HCT116 (cell line): Measurements from ENCODE around the gene TFDP1. TPM values are rescaled to one million over a fixed set of nuclear protein-coding genes. Genes with fewer than 3 reads are reported as not detected.

Source experiments
- ATAC-seq: fragments of 200-7000 bp; cut with Tn5 transposase; 2 replicates; pipeline ENCODE4 v1.9.1; 2020; ENCODE audit warnings: mild to moderate bottlenecking, moderate library complexity
- BruUV-seq: library from RNA; stranded (reverse); fragments of 400-500 nt; replicated peaks from 2 replicates; lab custom pipeline; 2021; lab: Mats Ljungman, UMichigan
- CTCF ChIA-PET: fragments of 300-600 bp; sonication (Branson Sonifier 250); formaldehyde crosslinking; loops from one replicate; lab custom pipeline; 2021; ENCODE audit warnings: antibody characterized with exemption; lab: Charles Lee
- POLR2A ChIA-PET: fragments of 300-600, 350-600 bp; sonication (Branson Sonifier 250); formaldehyde crosslinking; loops from one replicate; lab custom pipeline; 2021; ENCODE audit warnings: antibody characterized with exemption; lab: Charles Lee
- RAD21 ChIA-PET, 2 experiments: fragments of 300-600 bp; sonication (Branson Sonifier 250); formaldehyde crosslinking; loops; one replicate each; lab custom pipeline; 2023; ENCODE audit warnings: low total read pairs in 2 of 2; ENCODE audit not compliant: uncharacterized antibody in 2 of 2, unreplicated experiment in 2 of 2, low non-redundant PET in 1 of 2; lab: Charles Lee
- DNase-seq: peaks from one replicate; pipeline ENCODE4 v3.0.0-alpha.2; 2010; ENCODE audit warnings: low read depth, low spot score
- H2AFZ ChIP-seq: fragments of 200-600 bp; shearing (Covaris generic), sonication (generic); 2 replicates; pipeline ENCODE4 v1.6.1; 2017; ENCODE audit warnings: low read depth, mixed run types, mixed read lengths, antibody characterized with exemption, low read length; ENCODE audit not compliant: poor library complexity, severe bottlenecking
- H3K27ac ChIP-seq: 2 replicates; pipeline ENCODE4 v1.5.1; 2012; ENCODE audit warnings: low read depth, low read length
- H3K27me3 ChIP-seq: fragments of 200-600 bp; sonication (generic); 2 replicates; pipeline ENCODE4 v1.6.1; 2016; ENCODE audit warnings: mixed run types, low read length, mixed read lengths; ENCODE audit not compliant: insufficient read depth
- H3K36me3 ChIP-seq, 2 experiments: fragments of 200-500 bp in 1 of 2; fragments of 200-600 bp in 1 of 2; sonication (Bioruptor generic) in 1 of 2; sonication (generic) in 1 of 2; 2 replicates each; pipeline versions ENCODE4 v1.5.1 to v1.6.1; 2014 to 2016; ENCODE audit warnings: low read length in 2 of 2, inconsistent platforms in 1 of 2, mixed read lengths in 1 of 2, mixed run types in 1 of 2; ENCODE audit not compliant: insufficient read depth in 2 of 2, control insufficient read depth in 1 of 2
- H3K4me1 ChIP-seq, 2 experiments: fragments of 200-600 bp in 1 of 2; sonication (generic) in 1 of 2; 2 replicates each; pipeline versions ENCODE4 v1.5.1 to v1.6.1; 2012 to 2017; ENCODE audit warnings: low read length in 2 of 2, inconsistent platforms in 1 of 2, mild to moderate bottlenecking in 1 of 2, mixed read lengths in 1 of 2, mixed run types in 1 of 2, moderate library complexity in 1 of 2; ENCODE audit not compliant: insufficient read depth in 2 of 2, control insufficient read depth in 1 of 2
- H3K4me2 ChIP-seq: fragments of 200-600 bp; sonication (generic); 2 replicates; pipeline ENCODE4 v1.6.1; 2017; ENCODE audit warnings: mixed run types, low read length, mixed read lengths
- H3K4me3 ChIP-seq, 2 experiments: fragments of 200-600 bp in 1 of 2; sonication (generic) in 1 of 2; replicated peaks in 1 of 2; 2 replicates each; pipeline ENCODE4 v1.5.1; 2011 to 2016; ENCODE audit warnings: low read length in 2 of 2, control low read depth in 1 of 2, low read depth in 1 of 2, mild to moderate bottlenecking in 1 of 2, mixed read lengths in 1 of 2, mixed run types in 1 of 2
- H3K79me2 ChIP-seq: fragments of 200-600 bp; sonication (generic); 2 replicates; pipeline ENCODE4 v1.6.1; 2017; ENCODE audit warnings: mild to moderate bottlenecking, mixed run types, low read length, moderate library complexity, mixed read lengths; ENCODE audit not compliant: insufficient read depth
- H3K9ac ChIP-seq: fragments of 200-600 bp; sonication (generic); 2 replicates; pipeline ENCODE4 v1.6.1; 2016; ENCODE audit warnings: low read length, mixed read lengths
- H3K9me2 ChIP-seq: fragments of 200-600 bp; sonication (generic), shearing (Covaris generic); 2 replicates; pipeline ENCODE4 v1.6.1; 2017; ENCODE audit warnings: mixed run types, mild to moderate bottlenecking, moderate library complexity; ENCODE audit not compliant: insufficient read depth
- H3K9me3 ChIP-seq, 2 experiments: fragments of 200-500 bp in 1 of 2; fragments of 200-600 bp in 1 of 2; sonication (Bioruptor generic) in 1 of 2; sonication (generic) in 1 of 2; 2 replicates each; pipeline ENCODE4 v1.6.1; 2014 to 2017; ENCODE audit warnings: low read length in 2 of 2, mixed read lengths in 2 of 2, inconsistent platforms in 1 of 2, low read depth in 1 of 2, mild to moderate bottlenecking in 1 of 2, mixed run types in 1 of 2, moderate library complexity in 1 of 2; ENCODE audit not compliant: control insufficient read depth in 1 of 2, insufficient read depth in 1 of 2
- H4K20me1 ChIP-seq: fragments of 200-600 bp; sonication (generic), shearing (Covaris generic); 2 replicates; pipeline ENCODE4 v1.6.1; 2017; ENCODE audit warnings: mixed run types, mild to moderate bottlenecking, moderate library complexity; ENCODE audit not compliant: insufficient read depth
- EGR1 ChIP-seq: IDR thresholded peaks from 2 replicates; pipeline ENCODE4 v1.6.1; 2012; ENCODE audit warnings: low read depth
- EZH2phosphoT487 ChIP-seq: fragments of 200-600 bp; IDR thresholded peaks from 2 replicates; pipeline ENCODE4 v1.6.1; 2018; ENCODE audit warnings: antibody characterized with exemption, borderline replicate concordance
- POLR2A ChIP-seq: IDR thresholded peaks from 2 replicates; pipeline ENCODE4 v1.7.0; 2011; ENCODE audit warnings: borderline replicate concordance; ENCODE audit not compliant: insufficient read depth, insufficient read length; ENCODE audit errors: extremely low read depth
- SRF ChIP-seq: IDR thresholded peaks from 2 replicates; pipeline ENCODE4 v1.6.1; 2012; ENCODE audit warnings: low read depth
- YY1 ChIP-seq: IDR thresholded peaks from 2 replicates; pipeline ENCODE4 v1.6.1; 2011; ENCODE audit warnings: low read length, low read depth, moderate library complexity, mild to moderate bottlenecking; ENCODE audit not compliant: insufficient replicate concordance; ENCODE audit errors: extremely low read depth
- ZFX ChIP-seq: fragments of 450-650 bp; IDR thresholded peaks from 2 replicates; pipeline ENCODE4 v1.6.1; 2017
- intact Hi-C: fragments of 100-400 bp; cut with micrococcal nuclease; formaldehyde crosslinking; loops from 2 replicates; pipeline ENCODE4 v1.10.0; 2022
- total RNA-seq: library from RNA; stranded (reverse); gene quantifications from one replicate; pipeline ENCODE4 v1.2.1, GENCODE V29; 2021; ENCODE audit not compliant: unreplicated experiment
- TF ChIP-seq, protein P1 (sequence below): IDR thresholded peaks from 2 replicates; pipeline ENCODE4 v1.6.1; 2011; ENCODE audit warnings: mild to moderate bottlenecking, low read length, moderate library complexity; ENCODE audit not compliant: insufficient replicate concordance; ENCODE audit errors: extremely low read depth
- TF ChIP-seq, protein P2 (sequence below), 3 experiments: fragments of 200-600 bp in 1 of 3; sonication (generic) in 1 of 3; IDR thresholded peaks in 2 of 3; conservative IDR thresholded peaks in 1 of 3; 2 replicates each; pipeline ENCODE4 v1.5.1; 2012 to 2017; ENCODE audit warnings: low read depth in 2 of 3, low read length in 2 of 3, antibody characterized with exemption in 1 of 3, borderline replicate concordance in 1 of 3, control low read depth in 1 of 3, mild to moderate bottlenecking in 1 of 3, mixed read lengths in 1 of 3, mixed run types in 1 of 3, moderate library complexity in 1 of 3; ENCODE audit not compliant: insufficient read depth in 1 of 3

TFDP1 gene
- total RNA-seq, 1 experiment from 2014 or later = 169 TPM

DNA sequence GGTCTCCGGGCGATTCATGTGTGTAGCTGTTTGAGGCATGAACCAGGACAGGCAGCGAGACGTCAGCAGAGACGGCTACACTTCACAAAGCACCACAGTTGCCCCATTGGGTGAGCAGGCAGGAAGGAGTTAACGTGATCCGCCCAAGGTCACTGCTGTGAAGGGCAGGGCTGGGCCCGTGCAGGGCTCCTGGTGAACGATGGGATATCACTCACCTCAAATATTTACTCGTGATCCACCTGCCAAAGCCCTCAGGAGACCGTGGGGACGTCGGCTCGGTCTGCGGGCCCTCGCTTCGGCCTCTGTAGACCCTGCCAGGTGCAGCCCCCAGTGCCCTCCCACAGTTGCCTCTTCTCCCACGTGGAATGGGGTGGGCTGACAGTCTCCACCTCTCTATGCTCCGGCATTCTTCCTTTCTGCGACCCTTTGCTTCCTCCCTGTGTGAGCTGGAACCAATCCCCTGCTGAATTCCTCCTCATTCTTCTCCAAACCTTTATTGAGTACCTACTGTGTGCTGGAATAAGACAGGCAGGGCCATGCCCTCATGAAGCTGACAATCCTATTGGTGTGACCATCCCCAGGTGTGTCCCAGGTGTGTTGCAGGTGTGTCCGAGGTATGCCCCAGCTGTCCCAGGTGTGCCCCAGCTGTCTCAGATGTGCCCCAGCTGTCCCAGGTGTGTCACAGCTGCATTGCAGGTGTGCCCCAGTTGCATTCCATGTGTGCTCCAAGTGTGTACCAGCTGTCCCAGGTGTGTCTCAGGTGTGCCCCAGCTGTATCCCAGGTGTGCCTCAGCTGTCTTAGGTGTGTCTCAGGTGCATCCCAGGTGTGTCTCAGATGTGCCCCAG is 80.4 kb downstream of the TFDP1 start:
- Histone ChIP-seq H2AFZ (no peak overlapping the region), H3K9me3 (no peaks in the 10 kb centered on the region), H3K27ac (no peak overlapping the region), H3K9me2 (no peaks in the 10 kb centered on the region), H3K79me2 (no peaks in the 10 kb centered on the region), H3K9ac (no peak overlapping the region), H3K27me3 (no peaks in the 10 kb centered on the region), H3K4me2 (no peak overlapping the region), H4K20me1 (no peaks in the 10 kb centered on the region), H3K4me3 (no peak overlapping the region), H3K36me3 (no peaks in the 10 kb centered on the region), H3K4me1 (no peaks in the 10 kb centered on the region)
- BruUV-seq = no TSS peak
- ATAC-seq (no peak), DNase-seq (no peak)
- TF ChIP-seq SRF = no peak
- TF ChIP-seq, protein P1, sequence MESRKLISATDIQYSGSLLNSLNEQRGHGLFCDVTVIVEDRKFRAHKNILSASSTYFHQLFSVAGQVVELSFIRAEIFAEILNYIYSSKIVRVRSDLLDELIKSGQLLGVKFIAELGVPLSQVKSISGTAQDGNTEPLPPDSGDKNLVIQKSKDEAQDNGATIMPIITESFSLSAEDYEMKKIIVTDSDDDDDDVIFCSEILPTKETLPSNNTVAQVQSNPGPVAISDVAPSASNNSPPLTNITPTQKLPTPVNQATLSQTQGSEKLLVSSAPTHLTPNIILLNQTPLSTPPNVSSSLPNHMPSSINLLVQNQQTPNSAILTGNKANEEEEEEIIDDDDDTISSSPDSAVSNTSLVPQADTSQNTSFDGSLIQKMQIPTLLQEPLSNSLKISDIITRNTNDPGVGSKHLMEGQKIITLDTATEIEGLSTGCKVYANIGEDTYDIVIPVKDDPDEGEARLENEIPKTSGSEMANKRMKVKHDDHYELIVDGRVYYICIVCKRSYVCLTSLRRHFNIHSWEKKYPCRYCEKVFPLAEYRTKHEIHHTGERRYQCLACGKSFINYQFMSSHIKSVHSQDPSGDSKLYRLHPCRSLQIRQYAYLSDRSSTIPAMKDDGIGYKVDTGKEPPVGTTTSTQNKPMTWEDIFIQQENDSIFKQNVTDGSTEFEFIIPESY = no peak
- TF ChIP-seq EGR1 = no peak
- no peak for TF ChIP-seq ZFX
- TF ChIP-seq, protein P2, sequence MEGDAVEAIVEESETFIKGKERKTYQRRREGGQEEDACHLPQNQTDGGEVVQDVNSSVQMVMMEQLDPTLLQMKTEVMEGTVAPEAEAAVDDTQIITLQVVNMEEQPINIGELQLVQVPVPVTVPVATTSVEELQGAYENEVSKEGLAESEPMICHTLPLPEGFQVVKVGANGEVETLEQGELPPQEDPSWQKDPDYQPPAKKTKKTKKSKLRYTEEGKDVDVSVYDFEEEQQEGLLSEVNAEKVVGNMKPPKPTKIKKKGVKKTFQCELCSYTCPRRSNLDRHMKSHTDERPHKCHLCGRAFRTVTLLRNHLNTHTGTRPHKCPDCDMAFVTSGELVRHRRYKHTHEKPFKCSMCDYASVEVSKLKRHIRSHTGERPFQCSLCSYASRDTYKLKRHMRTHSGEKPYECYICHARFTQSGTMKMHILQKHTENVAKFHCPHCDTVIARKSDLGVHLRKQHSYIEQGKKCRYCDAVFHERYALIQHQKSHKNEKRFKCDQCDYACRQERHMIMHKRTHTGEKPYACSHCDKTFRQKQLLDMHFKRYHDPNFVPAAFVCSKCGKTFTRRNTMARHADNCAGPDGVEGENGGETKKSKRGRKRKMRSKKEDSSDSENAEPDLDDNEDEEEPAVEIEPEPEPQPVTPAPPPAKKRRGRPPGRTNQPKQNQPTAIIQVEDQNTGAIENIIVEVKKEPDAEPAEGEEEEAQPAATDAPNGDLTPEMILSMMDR (IDR thresholded peaks at IDR 0.05 in 2 of 3, conservative IDR thresholded peaks at IDR 0.05 in 1 of 3; ENCODE audit: borderline replicate concordance in 1 of 3, insufficient read depth in 1 of 3, low read depth in 2 of 3, low read length in 2 of 3) = no peak
- no peak for TF ChIP-seq POLR2A
- no peak for TF ChIP-seq EZH2phosphoT487
- no peak for TF ChIP-seq YY1
- ChIA-PET POLR2A (no interaction called here), RAD21 (no interaction called here), CTCF (no interaction called here)
- intact Hi-C loops = no loop called here
